ENCODE measurements around the gene SLC27A3. TPM values are rescaled to one million over a fixed set of nuclear protein-coding genes. Genes with fewer than 3 reads are reported as not detected.
A peak's percentile ranks its signal among the peaks of the same experiment; 100 is the strongest.
"Not testable (repeated sequence)": the region's sequence is repeated elsewhere in the genome, so short reads cannot be mapped to it uniquely, and the experiment has no call there.

Gene SLC27A3
- total RNA-seq, 1 experiment from 2014 or later, result 0.93 TPM

GRCh38 chr1:153779781-153780541 lies 4.8 kb downstream of the SLC27A3 start:
- DNase-seq (ENCODE audit: low spot score), result no peak

GRCh38 chr1:153780551-153780950 lies 5.3 kb downstream of the SLC27A3 start:
- DNase-seq (ENCODE audit: low spot score), result no peak

GRCh38 chr1:153782648-153783047 lies 7.4 kb downstream of the SLC27A3 start:
- DNase-seq (ENCODE audit: low spot score), result not testable (repeated sequence)

GRCh38 chr1:153783233-153784190 lies 8.3 kb downstream of the SLC27A3 start:
- peak; percentile 85 for DNase-seq (ENCODE audit: low spot score)

- no peak for DNase-seq (ENCODE audit: low spot score)
Observed at GRCh38 chr1:153786038-153786790, 11.0 kb downstream of the SLC27A3 start.

GRCh38 chr1:153789478-153790034 lies 14.3 kb downstream of the SLC27A3 start:
- no peak for DNase-seq (ENCODE audit: low spot score)

GRCh38 chr1:153790313-153790965 lies 15.2 kb downstream of the SLC27A3 start:
- no peak for DNase-seq (ENCODE audit: low spot score)

- DNase-seq (ENCODE audit: low spot score), result peak; percentile 92
Observed at GRCh38 chr1:153790966-153791647, 15.9 kb downstream of the SLC27A3 start.

GRCh38 chr1:153791648-153792253 lies 16.5 kb downstream of the SLC27A3 start:
- peak; percentile 37 for DNase-seq (ENCODE audit: low spot score)

- no peak for DNase-seq (ENCODE audit: low spot score)
Observed at GRCh38 chr1:153792631-153793041, 17.4 kb downstream of the SLC27A3 start.

- no peak for DNase-seq (ENCODE audit: low spot score)
Observed at GRCh38 chr1:153793261-153793972, 18.2 kb downstream of the SLC27A3 start.

GRCh38 chr1:153793973-153794615 lies 18.9 kb downstream of the SLC27A3 start:
- DNase-seq (ENCODE audit: low spot score), result no peak

- DNase-seq (ENCODE audit: low spot score), result no peak
Observed at GRCh38 chr1:153794624-153795329, 19.6 kb downstream of the SLC27A3 start.

GRCh38 chr1:153795330-153795837 lies 20.2 kb downstream of the SLC27A3 start:
- no peak for DNase-seq (ENCODE audit: low spot score)

- no peak for DNase-seq (ENCODE audit: low spot score)
Observed at GRCh38 chr1:153795934-153796785, 21.0 kb downstream of the SLC27A3 start.

- DNase-seq (ENCODE audit: low spot score), result peak; percentile 45
Observed at GRCh38 chr1:153796786-153797659, 21.8 kb downstream of the SLC27A3 start.

All from H4 (cell line).